Astrocyte of the spinal cord (primary cell): ENCODE measurements around the gene DOCK10.

Experiments used
- DNase-seq: peaks from one replicate; pipeline ENCODE4 v3.0.0; 2011; ENCODE audit warnings: low read depth, low spot score
- H3K4me3 ChIP-seq: 2 replicates; pipeline ENCODE4 v1.5.1; 2011; ENCODE audit warnings: low read depth, mild to moderate bottlenecking, low read length, moderate library complexity
- CTCF ChIP-seq: IDR thresholded peaks from 2 replicates; pipeline ENCODE4 v1.5.1; 2012; ENCODE audit warnings: low read depth, mild to moderate bottlenecking, low read length, inconsistent platforms
- in situ Hi-C: cut with HindIII; loops from 2 replicates; pipeline ENCODE4 v1.10.0; 2017; ENCODE audit warnings: low sequenced_read_pairs

Gene DOCK10

GRCh38 chr2:225010804-225011203, 31.5 kb downstream of the DOCK10 start:
- no peak overlapping the region for H3K4me3 ChIP-seq
- no peak for TF ChIP-seq CTCF
- peak; percentile 81 for DNase-seq
- in situ Hi-C loops: no loop called here

GRCh38 chr2:225009768-225010167, 32.5 kb downstream of the DOCK10 start:
- in situ Hi-C loops: no loop called here
- H3K4me3 ChIP-seq: no peak overlapping the region
- TF ChIP-seq CTCF: no peak
- DNase-seq: no peak

GRCh38 chr2:225008935-225009334, 33.3 kb downstream of the DOCK10 start:
- no peak overlapping the region for H3K4me3 ChIP-seq
- TF ChIP-seq CTCF: peak; percentile 45
- no peak for DNase-seq
- in situ Hi-C loops: no loop called here

GRCh38 chr2:225008179-225008856, 34.0 kb downstream of the DOCK10 start:
- DNase-seq: no peak
- no peak for TF ChIP-seq CTCF
- in situ Hi-C loops: no loop called here
- no peak overlapping the region for H3K4me3 ChIP-seq

GRCh38 chr2:225006730-225007129, 35.5 kb downstream of the DOCK10 start:
- H3K4me3 ChIP-seq: no peak overlapping the region
- DNase-seq: no peak
- no peak for TF ChIP-seq CTCF
- in situ Hi-C loops: no loop called here

GRCh38 chr2:225004597-225004996, 37.7 kb downstream of the DOCK10 start:
- no peak overlapping the region for H3K4me3 ChIP-seq
- in situ Hi-C loops: no loop called here
- DNase-seq: peak; percentile 43
- TF ChIP-seq CTCF: no peak
